ENCODE measurements around the gene ZNF394. TPM values are rescaled to one million over a fixed set of nuclear protein-coding genes. Genes with fewer than 3 reads are reported as not detected.

The ZNF394 gene
- polyA plus RNA-seq, 10 donors: 7.1 to 11.6 (median 10.0) TPM

GRCh38 chr7:99452541-99452940 is 47.5 kb downstream of the ZNF394 start:
- DNase-seq: no peak

- no peak for DNase-seq
Observed at GRCh38 chr7:99451936-99452335, 48.1 kb downstream of the ZNF394 start.

GRCh38 chr7:99449326-99449725 is 50.8 kb downstream of the ZNF394 start:
- DNase-seq: no peak

GRCh38 chr7:99448855-99449254 is 51.2 kb downstream of the ZNF394 start:
- DNase-seq: no peak

- no peak for DNase-seq
Observed at GRCh38 chr7:99447943-99448342, 52.1 kb downstream of the ZNF394 start.

- no peak for DNase-seq
Observed at GRCh38 chr7:99446096-99446495, 54.0 kb downstream of the ZNF394 start.

Other genes with a start within 250 kb of the ZNF394 start
- under 1 TPM in 9 of 10 donors, not detected in 1; 0.08 to 0.46 (median 0.22) TPM for gene MYH16, start 227.4 kb downstream of the ZNF394 start, polyA plus RNA-seq (ENCODE audit: insufficient read length in 10 of 10)
- gene ARPC1A, start 174.4 kb downstream of the ZNF394 start, polyA plus RNA-seq (ENCODE audit: insufficient read length in 10 of 10): 10 to 100 TPM; 58.8 to 97.5 (median 67.8) TPM
- gene ARPC1B, start 125.6 kb downstream of the ZNF394 start, polyA plus RNA-seq (ENCODE audit: insufficient read length in 10 of 10): 10 to 100 TPM; 31.0 to 63.0 (median 40.4) TPM
- gene PDAP1, start 91.7 kb downstream of the ZNF394 start, polyA plus RNA-seq (ENCODE audit: insufficient read length in 10 of 10): 100 to 1,000 TPM in 7 of 10 donors, 10 to 100 TPM in 3; 91.8 to 152 (median 110) TPM
- gene BUD31, start 91.3 kb downstream of the ZNF394 start, polyA plus RNA-seq (ENCODE audit: insufficient read length in 10 of 10): 10 to 100 TPM; 64.2 to 90.1 (median 78.7) TPM
- 1 to 10 TPM; 2.2 to 6.5 (median 3.3) TPM for gene PTCD1, start 61.5 kb downstream of the ZNF394 start, polyA plus RNA-seq (ENCODE audit: insufficient read length in 10 of 10)
- 10 to 100 TPM; 26.5 to 39.4 (median 30.3) TPM for gene CPSF4, start 61.3 kb downstream of the ZNF394 start, polyA plus RNA-seq (ENCODE audit: insufficient read length in 10 of 10)
- 100 to 1,000 TPM; 326 to 415 (median 378) TPM for gene ATP5MF, start 34.1 kb downstream of the ZNF394 start, polyA plus RNA-seq (ENCODE audit: insufficient read length in 10 of 10)
- gene ZNF789, start 27.4 kb downstream of the ZNF394 start, polyA plus RNA-seq (ENCODE audit: insufficient read length in 10 of 10): 10 to 100 TPM; 14.5 to 50.8 (median 26.7) TPM
- 10 to 100 TPM in 4 of 10 donors, 1 to 10 TPM in 6; 7.6 to 11.2 (median 9.5) TPM for gene ZKSCAN5, start 4.4 kb upstream of the ZNF394 start, polyA plus RNA-seq (ENCODE audit: insufficient read length in 10 of 10)
- gene FAM200A, start 51.8 kb upstream of the ZNF394 start, polyA plus RNA-seq (ENCODE audit: insufficient read length in 10 of 10): 10 to 100 TPM in 2 of 10 donors, 1 to 10 TPM in 8; 6.9 to 10.4 (median 9.6) TPM
- gene ZNF655, start 58.4 kb upstream of the ZNF394 start, polyA plus RNA-seq (ENCODE audit: insufficient read length in 10 of 10): 10 to 100 TPM; 28.3 to 60.9 (median 43.9) TPM
- gene TMEM225B, start 98.0 kb upstream of the ZNF394 start, polyA plus RNA-seq (ENCODE audit: insufficient read length in 10 of 10): 1 to 10 TPM in 1 of 10 donors, under 1 TPM in 9; 0.34 to 1.1 (median 0.74) TPM
- gene ZSCAN25, start 116.7 kb upstream of the ZNF394 start, polyA plus RNA-seq (ENCODE audit: insufficient read length in 10 of 10): 10 to 100 TPM in 6 of 10 donors, 1 to 10 TPM in 4; 7.5 to 11.9 (median 10.1) TPM
- 1 to 10 TPM in 6 of 10 donors, under 1 TPM in 4; 0.54 to 1.6 (median 1.0) TPM for gene CYP3A5, start 179.7 kb upstream of the ZNF394 start, polyA plus RNA-seq (ENCODE audit: insufficient read length in 10 of 10)
- 1 to 10 TPM in 1 of 10 donors, under 1 TPM in 3, not detected in 6; 0.31 to 1.6 (median 0.46) TPM for gene CYP3A7, start 234.9 kb upstream of the ZNF394 start, polyA plus RNA-seq (ENCODE audit: insufficient read length in 10 of 10)

Data from muscle of back (tissue), 11 donors.